AG09309 (cell line): ENCODE measurements around the gene FHIP1A.

Experiments
- DNase-seq: peaks from one replicate; pipeline ENCODE4 v3.0.0-alpha.2; 2010; ENCODE audit warnings: low read depth
- H3K4me3 ChIP-seq: 2 replicates; pipeline ENCODE4 v1.5.1; 2011; ENCODE audit warnings: mild to moderate bottlenecking, low read depth, low read length, moderate library complexity; ENCODE audit not compliant: control insufficient read depth
- CTCF ChIP-seq: IDR thresholded peaks from 2 replicates; pipeline ENCODE4 v1.5.1; 2011; ENCODE audit warnings: mild to moderate bottlenecking, low read depth, low read length, inconsistent platforms; ENCODE audit not compliant: insufficient read depth, control insufficient read depth; ENCODE audit errors: missing control alignments

Gene FHIP1A

GRCh38 chr4:151427266-151427665 lies 18.3 kb downstream of the FHIP1A start:
- no peak for DNase-seq
- TF ChIP-seq CTCF = no peak

GRCh38 chr4:151428346-151428745 lies 19.4 kb downstream of the FHIP1A start:
- no peak for TF ChIP-seq CTCF
- DNase-seq = no peak
- H3K4me3 ChIP-seq = no peak overlapping the region

More at GRCh38 chr4:151427266-151427665, 18.3 kb downstream of the FHIP1A start:
- H3K4me3 ChIP-seq = no peak overlapping the region

GRCh38 chr4:151429957-151430570 lies 21.1 kb downstream of the FHIP1A start:
- DNase-seq = no peak
- H3K4me3 ChIP-seq = no peak overlapping the region
- TF ChIP-seq CTCF = no peak

GRCh38 chr4:151430740-151431457 lies 21.9 kb downstream of the FHIP1A start:
- TF ChIP-seq CTCF = no peak
- H3K4me3 ChIP-seq = no peak overlapping the region
- DNase-seq = no peak

GRCh38 chr4:151431728-151432127 lies 22.8 kb downstream of the FHIP1A start:
- TF ChIP-seq CTCF = no peak
- no peak for DNase-seq
- no peak overlapping the region for H3K4me3 ChIP-seq

GRCh38 chr4:151432654-151433053 lies 23.7 kb downstream of the FHIP1A start:
- no peak for TF ChIP-seq CTCF
- DNase-seq = no peak

More at GRCh38 chr4:151432654-151433053, 23.7 kb downstream of the FHIP1A start:
- H3K4me3 ChIP-seq = no peak overlapping the region
